ENCODE measurements around the gene CKAP2.
"Not testable (repeated sequence)": the region's sequence is repeated elsewhere in the genome, so short reads cannot be mapped to it uniquely, and the experiment has no call there.

CKAP2 gene

DNA sequence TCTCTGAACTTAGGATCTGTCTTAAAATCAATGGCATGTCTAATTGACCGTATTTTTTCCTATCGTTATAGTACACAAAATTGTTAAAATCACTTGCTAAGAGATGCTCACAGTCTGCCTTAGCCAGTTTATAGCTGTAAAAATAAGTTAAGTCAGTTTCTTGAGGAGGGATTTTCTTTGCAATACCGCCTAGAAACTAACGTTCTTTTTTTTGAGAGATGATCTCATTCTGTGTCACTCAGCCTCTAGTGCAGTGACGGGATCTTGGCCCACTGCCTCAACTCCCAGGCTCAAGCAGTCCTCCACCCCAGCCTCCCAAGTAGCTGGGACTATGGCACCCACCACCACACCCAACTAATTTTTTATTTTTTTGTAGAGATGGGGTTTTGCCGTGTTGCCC, 4.4 kb downstream of the CKAP2 start:
- Histone ChIP-seq H3K9me3 (no peaks in the 10 kb centered on the region), H3K4me1 (no peaks in the 10 kb centered on the region; the same call in 1 of the 2 replicates), H3K36me3 (peaks cover 68% of the 10 kb centered on the region)

GRCh38 chr13:52461265-52461664, 6.0 kb downstream of the CKAP2 start:
- H3K9me3 ChIP-seq: no peaks in the 10 kb centered on the region
- H3K4me1 ChIP-seq: no peaks in the 10 kb centered on the region; the same call in 1 of the 2 replicates
- TF ChIP-seq, protein P1, sequence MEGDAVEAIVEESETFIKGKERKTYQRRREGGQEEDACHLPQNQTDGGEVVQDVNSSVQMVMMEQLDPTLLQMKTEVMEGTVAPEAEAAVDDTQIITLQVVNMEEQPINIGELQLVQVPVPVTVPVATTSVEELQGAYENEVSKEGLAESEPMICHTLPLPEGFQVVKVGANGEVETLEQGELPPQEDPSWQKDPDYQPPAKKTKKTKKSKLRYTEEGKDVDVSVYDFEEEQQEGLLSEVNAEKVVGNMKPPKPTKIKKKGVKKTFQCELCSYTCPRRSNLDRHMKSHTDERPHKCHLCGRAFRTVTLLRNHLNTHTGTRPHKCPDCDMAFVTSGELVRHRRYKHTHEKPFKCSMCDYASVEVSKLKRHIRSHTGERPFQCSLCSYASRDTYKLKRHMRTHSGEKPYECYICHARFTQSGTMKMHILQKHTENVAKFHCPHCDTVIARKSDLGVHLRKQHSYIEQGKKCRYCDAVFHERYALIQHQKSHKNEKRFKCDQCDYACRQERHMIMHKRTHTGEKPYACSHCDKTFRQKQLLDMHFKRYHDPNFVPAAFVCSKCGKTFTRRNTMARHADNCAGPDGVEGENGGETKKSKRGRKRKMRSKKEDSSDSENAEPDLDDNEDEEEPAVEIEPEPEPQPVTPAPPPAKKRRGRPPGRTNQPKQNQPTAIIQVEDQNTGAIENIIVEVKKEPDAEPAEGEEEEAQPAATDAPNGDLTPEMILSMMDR (IDR thresholded peaks at IDR 0.05; ENCODE audit: low read depth, low read length): no peak
- no peak for DNase-seq
- H3K4me3 ChIP-seq (ENCODE audit: low read depth, low read length): no peak overlapping the region
- H3K27me3 ChIP-seq: no peaks in the 10 kb centered on the region
- peaks cover 82% of the 10 kb centered on the region for H3K36me3 ChIP-seq

More for the DNA sequence above, 4.4 kb downstream of the CKAP2 start:
- H3K4me3 ChIP-seq (ENCODE audit: low read depth, low read length): no peak overlapping the region
- DNase-seq: no peak
- TF ChIP-seq, protein P1 (IDR thresholded peaks at IDR 0.05; ENCODE audit: low read depth, low read length): no peak
- no peaks in the 10 kb centered on the region for H3K27me3 ChIP-seq

DNA sequence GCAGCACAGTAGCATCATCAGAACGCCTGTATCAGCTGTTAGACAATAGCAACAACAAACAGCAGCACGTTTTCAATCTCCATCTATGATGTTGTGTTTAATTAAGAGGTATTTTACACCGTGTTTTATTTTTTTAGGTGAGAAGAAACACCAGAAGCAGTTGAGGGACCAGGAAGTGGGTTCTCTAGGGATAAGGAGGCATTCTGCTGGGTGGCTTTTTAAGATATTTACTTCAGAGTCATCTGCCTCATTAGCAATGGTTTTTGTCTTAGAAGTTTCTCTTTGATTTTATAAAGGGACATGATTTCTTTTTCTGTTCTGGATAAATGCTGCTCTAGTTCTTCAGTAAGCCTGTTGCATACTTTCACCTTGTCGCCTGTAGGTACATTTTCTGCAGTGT, 8.2 kb downstream of the CKAP2 start:
- no peaks in the 10 kb centered on the region for H3K4me1 ChIP-seq
- no peak for DNase-seq
- H3K4me3 ChIP-seq (ENCODE audit: low read depth, low read length): no peak overlapping the region
- no peaks in the 10 kb centered on the region for H3K27me3 ChIP-seq
- no peaks in the 10 kb centered on the region for H3K9me3 ChIP-seq
- peaks cover 81% of the 10 kb centered on the region for H3K36me3 ChIP-seq
- TF ChIP-seq, protein P1 (IDR thresholded peaks at IDR 0.05; ENCODE audit: low read depth, low read length): no peak

GRCh38 chr13:52468487-52468886, 13.2 kb downstream of the CKAP2 start:
- not testable (repeated sequence) for DNase-seq; H3K9me3 ChIP-seq; H3K4me3 ChIP-seq (ENCODE audit: low read depth, low read length); H3K4me1 ChIP-seq; H3K27me3 ChIP-seq
- H3K36me3 ChIP-seq: peaks cover 61% of the 10 kb centered on the region

- H3K27me3 ChIP-seq; H3K9me3 ChIP-seq; DNase-seq; H3K4me3 ChIP-seq (ENCODE audit: low read depth, low read length); H3K4me1 ChIP-seq: not testable (repeated sequence)
- H3K36me3 ChIP-seq: peaks cover 15% of the 10 kb centered on the region
Observed at GRCh38 chr13:52480677-52481428, 25.6 kb downstream of the CKAP2 start.

DNA sequence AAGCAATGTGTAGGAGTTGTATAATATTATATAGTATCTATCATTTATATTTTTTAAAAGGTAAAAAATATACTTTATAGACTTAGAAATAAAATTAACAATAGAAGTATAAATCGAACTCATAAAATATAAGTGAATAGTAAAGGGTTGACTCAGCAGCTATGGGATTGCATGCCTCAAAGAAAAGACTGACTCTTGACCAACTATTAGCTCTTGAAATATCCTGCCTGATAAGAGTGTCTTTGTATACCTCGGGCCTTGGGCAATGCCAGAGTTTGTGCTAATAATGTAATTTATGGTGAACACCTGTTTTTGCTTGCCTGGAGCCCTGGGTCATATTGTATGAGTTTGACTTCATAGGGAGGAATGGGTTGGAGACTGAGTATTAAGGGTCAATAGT, 31.8 kb downstream of the CKAP2 start:
- H3K27me3 ChIP-seq; H3K4me1 ChIP-seq; H3K9me3 ChIP-seq; DNase-seq; H3K4me3 ChIP-seq (ENCODE audit: low read depth, low read length); H3K36me3 ChIP-seq: not testable (repeated sequence)

DNA sequence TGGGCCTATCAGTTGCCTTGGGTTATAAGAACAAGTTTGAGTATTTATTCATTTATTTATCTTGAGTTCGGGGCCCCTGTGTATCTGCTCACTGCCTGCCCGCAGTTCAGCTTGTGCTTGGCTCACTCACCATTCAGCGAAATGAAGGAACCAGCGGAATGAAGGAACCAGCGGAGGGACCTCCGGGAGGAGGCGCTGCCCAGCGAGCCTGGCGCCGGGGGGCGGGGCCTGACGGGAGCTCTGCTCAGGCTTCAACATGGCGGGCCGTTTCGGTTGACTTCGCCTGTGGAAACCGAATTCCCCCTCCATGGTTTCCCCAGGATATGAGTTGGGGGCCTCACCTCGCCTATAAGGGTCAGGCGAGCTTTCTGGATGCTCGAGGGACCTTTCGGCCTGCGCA, 33.5 kb downstream of the CKAP2 start:
- H3K27me3 ChIP-seq, H3K9me3 ChIP-seq, DNase-seq: not testable (repeated sequence)

GRCh38 chr13:52491015-52491414, 35.7 kb downstream of the CKAP2 start:
- not testable (repeated sequence) for DNase-seq; H3K4me1 ChIP-seq; H3K36me3 ChIP-seq; H3K4me3 ChIP-seq (ENCODE audit: low read depth, low read length); H3K27me3 ChIP-seq; H3K9me3 ChIP-seq

More for the DNA sequence above, 33.5 kb downstream of the CKAP2 start:
- not testable (repeated sequence) for H3K36me3 ChIP-seq; H3K4me1 ChIP-seq; H3K4me3 ChIP-seq (ENCODE audit: low read depth, low read length)

GRCh38 chr13:52494241-52494640, 39.0 kb downstream of the CKAP2 start:
- not testable (repeated sequence) for DNase-seq; H3K9me3 ChIP-seq; H3K36me3 ChIP-seq; H3K27me3 ChIP-seq; H3K4me3 ChIP-seq (ENCODE audit: low read depth, low read length); H3K4me1 ChIP-seq

DNA sequence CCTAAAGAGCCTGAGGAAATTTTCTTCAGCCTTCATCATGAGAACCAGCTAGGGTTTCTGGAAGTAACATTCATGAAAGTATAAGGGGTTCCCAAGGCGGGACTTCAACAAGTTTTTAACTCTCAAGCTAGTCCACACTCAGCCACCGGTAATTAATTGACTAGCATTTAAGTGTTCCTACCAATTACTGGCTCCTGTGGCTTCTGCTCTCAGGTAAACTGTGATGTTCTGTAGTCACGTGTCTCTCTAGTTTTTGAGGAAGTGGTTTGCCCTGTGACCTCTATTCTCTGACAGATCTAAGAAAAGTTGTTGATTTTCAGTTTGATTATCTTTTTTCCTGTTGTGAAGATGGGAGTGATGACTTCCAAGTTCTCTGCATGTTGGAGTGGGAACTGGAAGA, 42.7 kb downstream of the CKAP2 start:
- not testable (repeated sequence) for H3K36me3 ChIP-seq; H3K9me3 ChIP-seq; DNase-seq; H3K4me1 ChIP-seq; H3K4me3 ChIP-seq (ENCODE audit: low read depth, low read length); H3K27me3 ChIP-seq

GRCh38 chr13:52502277-52502676, 47.0 kb downstream of the CKAP2 start:
- H3K4me3 ChIP-seq (ENCODE audit: low read depth, low read length); H3K36me3 ChIP-seq; H3K27me3 ChIP-seq; H3K9me3 ChIP-seq; DNase-seq; H3K4me1 ChIP-seq: not testable (repeated sequence)

DNA sequence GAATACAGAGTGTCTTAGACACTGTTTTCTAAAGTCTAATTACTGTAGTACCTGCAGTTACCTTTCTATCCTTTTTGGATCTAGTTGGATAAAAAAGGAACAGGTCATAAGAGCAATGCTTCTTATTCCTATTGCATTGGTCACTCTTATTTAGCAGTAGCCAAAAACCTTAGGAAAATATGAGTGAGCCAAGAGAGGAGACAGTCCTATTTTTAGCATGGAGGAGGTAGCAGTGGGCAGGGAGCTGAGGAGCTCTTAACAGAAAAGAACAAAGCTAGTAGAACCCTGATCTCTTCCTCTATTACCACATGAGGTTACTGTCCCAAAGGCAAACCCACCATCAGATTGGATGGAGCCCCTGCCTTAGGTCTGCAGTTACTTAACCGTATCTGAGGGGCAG, 50.6 kb downstream of the CKAP2 start:
- not testable (repeated sequence) for H3K27me3 ChIP-seq; H3K4me3 ChIP-seq (ENCODE audit: low read depth, low read length); DNase-seq; H3K36me3 ChIP-seq; H3K4me1 ChIP-seq; H3K9me3 ChIP-seq

DNA sequence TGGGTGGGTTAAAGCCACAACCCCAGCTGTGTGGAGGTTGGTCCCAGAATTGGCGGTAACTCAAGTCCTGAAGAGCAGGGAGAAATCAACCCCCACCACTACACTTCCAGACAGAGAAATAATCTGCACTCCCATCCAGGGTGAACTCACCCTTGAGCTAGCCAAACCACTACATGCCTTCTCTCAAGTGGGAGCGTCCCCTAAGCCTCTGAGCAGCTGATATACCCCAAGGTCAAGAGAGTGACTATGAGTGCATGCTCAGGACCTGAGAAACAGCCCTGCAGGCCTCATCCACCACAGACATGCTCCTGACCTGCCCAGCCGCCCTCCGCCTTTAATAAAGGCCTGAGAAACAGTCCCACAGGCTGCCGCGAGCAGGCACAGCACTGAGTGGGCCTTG, 54.3 kb downstream of the CKAP2 start:
- H3K27me3 ChIP-seq; H3K4me1 ChIP-seq; H3K36me3 ChIP-seq; H3K4me3 ChIP-seq (ENCODE audit: low read depth, low read length); DNase-seq; H3K9me3 ChIP-seq: not testable (repeated sequence)

Data from BE2C (cell line).